CD14-positive monocyte (primary cell): ENCODE data around the gene EXOC2. TPM values are rescaled to one million over a fixed set of nuclear protein-coding genes. Genes with fewer than 3 reads are reported as not detected.

Experiments used
- DNase-seq, 3 donors: peaks; one replicate each; pipeline ENCODE4 v3.0.0-alpha.2; 2011 to 2022
- H2AFZ ChIP-seq: 2 replicates; pipeline ENCODE4 v1.6.0; 2012; ENCODE audit warnings: mild to moderate bottlenecking, low read depth, low read length, inconsistent platforms; ENCODE audit not compliant: insufficient read depth, poor library complexity, severe bottlenecking
- H3K27ac ChIP-seq, 2 donors: 1 replicate in 1 of 2; 2 replicates in 1 of 2; pipeline ENCODE4 v1.5.1; 2012 to 2013; ENCODE audit warnings: low read length in 2 of 2, control low read depth in 1 of 2, inconsistent platforms in 1 of 2, low read depth in 1 of 2, mild to moderate bottlenecking in 1 of 2
- H3K27me3 ChIP-seq, 2 donors: one replicate each; pipeline versions ENCODE4 v1.6.0 to v1.6.1; 2011 to 2013; ENCODE audit warnings: low read length in 2 of 2; ENCODE audit not compliant: control insufficient read depth in 2 of 2, insufficient read depth in 2 of 2
- H3K36me3 ChIP-seq, 2 donors: replicated peaks in 1 of 2; 1 replicate in 1 of 2; 2 replicates in 1 of 2; pipeline versions ENCODE4 v1.5.1 to v1.6.1; 2012 to 2013; ENCODE audit warnings: low read length in 2 of 2, control low read depth in 1 of 2, inconsistent platforms in 1 of 2, mild to moderate bottlenecking in 1 of 2; ENCODE audit not compliant: insufficient read depth in 2 of 2, control insufficient read depth in 1 of 2
- H3K4me1 ChIP-seq, 2 donors: 1 replicate in 1 of 2; 2 replicates in 1 of 2; pipeline versions ENCODE4 v1.5.1 to v1.6.1; 2012 to 2013; ENCODE audit warnings: low read length in 2 of 2, control low read depth in 1 of 2, inconsistent platforms in 1 of 2, mild to moderate bottlenecking in 1 of 2, moderate library complexity in 1 of 2; ENCODE audit not compliant: insufficient read depth in 2 of 2, control insufficient read depth in 1 of 2
- H3K4me2 ChIP-seq: replicated peaks from 2 replicates; pipeline ENCODE3; 2012; ENCODE audit warnings: low read length, moderate library complexity, mild to moderate bottlenecking; ENCODE audit not compliant: poor library complexity, severe bottlenecking; ENCODE audit errors: extremely low read depth
- H3K4me3 ChIP-seq, 3 experiments: fragments of 200-600 bp in 1 of 3; sonication (generic) in 1 of 3; replicated peaks in 1 of 3; 1 replicate in 2 of 3; 2 replicates in 1 of 3; pipeline ENCODE4 v1.5.1; 2011 to 2013; ENCODE audit warnings: low read length in 3 of 3, mild to moderate bottlenecking in 3 of 3, control low read depth in 2 of 3, low read depth in 2 of 3, inconsistent platforms in 1 of 3, moderate library complexity in 1 of 3
- H3K79me2 ChIP-seq: 2 replicates; pipeline ENCODE4 v1.6.0; 2012; ENCODE audit warnings: mild to moderate bottlenecking, control low read depth, inconsistent platforms, low read length, moderate library complexity; ENCODE audit not compliant: insufficient read depth
- H3K9ac ChIP-seq: 2 replicates; pipeline ENCODE4 v1.6.0; 2017; ENCODE audit warnings: low read length, mild to moderate bottlenecking; ENCODE audit not compliant: insufficient read depth, poor library complexity, severe bottlenecking
- H3K9me3 ChIP-seq, 2 donors: replicated peaks in 1 of 2; 1 replicate in 1 of 2; 2 replicates in 1 of 2; pipeline versions ENCODE4 v1.5.1 to v1.6.1; 2012 to 2013; ENCODE audit warnings: low read length in 2 of 2, control low read depth in 1 of 2; ENCODE audit not compliant: control insufficient read depth in 1 of 2, insufficient read depth in 1 of 2
- H4K20me1 ChIP-seq: 2 replicates; pipeline ENCODE4 v1.6.0; 2012; ENCODE audit warnings: mild to moderate bottlenecking, low read length, control low read depth, moderate library complexity; ENCODE audit not compliant: insufficient read depth
- H3K27ac Mint-ChIP-seq, 7 donors: one replicate each; pipeline ENCODE4 v1.8.0; 2020; ENCODE audit warnings: mild to moderate bottlenecking in 7 of 7, mixed read lengths in 7 of 7, moderate library complexity in 6 of 7, inconsistent platforms in 2 of 7
- H3K27me3 Mint-ChIP-seq, 3 donors: one replicate each; pipeline ENCODE4 v1.8.0; 2021 to 2022; ENCODE audit warnings: low read depth in 3 of 3, mild to moderate bottlenecking in 3 of 3, mixed read lengths in 3 of 3, moderate library complexity in 3 of 3, inconsistent platforms in 1 of 3
- H3K36me3 Mint-ChIP-seq, 2 donors: one replicate each; pipeline ENCODE4 v1.8.0; 2020; ENCODE audit warnings: mixed read lengths in 2 of 2, inconsistent platforms in 1 of 2, mild to moderate bottlenecking in 1 of 2
- H3K4me1 Mint-ChIP-seq: one replicate; pipeline ENCODE4 v1.8.0; 2020; ENCODE audit warnings: mild to moderate bottlenecking, mixed read lengths
- H3K4me3 Mint-ChIP-seq, 2 donors: one replicate each; pipeline ENCODE4 v1.8.0; 2020; ENCODE audit warnings: mild to moderate bottlenecking in 2 of 2, mixed read lengths in 2 of 2, moderate library complexity in 1 of 2
- H3K9me3 Mint-ChIP-seq, 7 donors: one replicate each; pipeline ENCODE4 v1.8.0; 2020 to 2022; ENCODE audit warnings: mixed read lengths in 7 of 7, mild to moderate bottlenecking in 6 of 7, moderate library complexity in 6 of 7, inconsistent platforms in 2 of 7
- CTCF ChIP-seq: fragments of 200-600 bp; IDR thresholded peaks from one replicate; pipeline ENCODE4 v1.8.0; 2022; ENCODE audit warnings: antibody characterized with exemption, mild to moderate bottlenecking
- WGBS: methylation state at CpG from one replicate; pipeline ENCODE4 v1.1.5; 2013; ENCODE audit warnings: missing lambda C conversion rate; ENCODE audit not compliant: insufficient coverage; 5-methylcytosine and 5-hydroxymethylcytosine counted together
- intact Hi-C, 2 donors: fragments of 100-400 bp; cut with micrococcal nuclease; formaldehyde crosslinking; loops; one replicate each; pipeline versions ENCODE4 v1.15.0 to v1.15.1; 2023
- polyA plus RNA-seq, 3 donors: library from polyadenylated mRNA; depleted of rRNA in 1 of 3; unstranded in 2 of 3; stranded (reverse) in 1 of 3; fragments of 300-500 nt in 2 of 3; fragments of >200 nt in 1 of 3; fragmentation: Illumina TruSeq in 2 of 3; gene quantifications; 1 replicate in 2 of 3; 2 replicates in 1 of 3; pipeline ENCODE4 v1.2.3, GENCODE V29; 2012 to 2021

The EXOC2 gene
- polyA plus RNA-seq, 3 donors: 7.5 to 15.5 (median 12.0) TPM

GRCh38 chr6:624979-625378 is 68.0 kb downstream of the EXOC2 start:
- no peaks in the 10 kb centered on the region for H3K9me3 ChIP-seq
- Mint-ChIP-seq H3K36me3 (peaks cover 38 to 53% of the 10 kb centered on the region in 2 donors), H3K4me3 (no peak overlapping the region), H3K4me1 (no peaks in the 10 kb centered on the region), H3K27me3 (no peaks in the 10 kb centered on the region), H3K27ac (no peak overlapping the region), H3K9me3 (no peaks in the 10 kb centered on the region)
- no peaks in the 10 kb centered on the region for H3K79me2 ChIP-seq
- intact Hi-C loops: no loop called here
- TF ChIP-seq CTCF: no peak
- no peaks in the 10 kb centered on the region for H3K27me3 ChIP-seq
- no peaks in the 10 kb centered on the region for H4K20me1 ChIP-seq
- WGBS: 96% methylated on average over 2 of the region's 11 CpGs
- H3K4me2 ChIP-seq: no peak overlapping the region
- H2AFZ ChIP-seq: no peak overlapping the region
- no peak overlapping the region for H3K4me3 ChIP-seq
- H3K36me3 ChIP-seq: peaks cover 10 to 64% of the 10 kb centered on the region in 2 donors
- no peak for DNase-seq
- H3K27ac ChIP-seq: no peak overlapping the region
- no peak overlapping the region for H3K9ac ChIP-seq
- no peaks in the 10 kb centered on the region for H3K4me1 ChIP-seq

GRCh38 chr6:622462-622861 is 70.5 kb downstream of the EXOC2 start:
- H3K4me3 Mint-ChIP-seq: no peak overlapping the region
- H3K27ac ChIP-seq: no peak overlapping the region
- peaks cover 8 to 64% of the 10 kb centered on the region in 2 donors for H3K36me3 ChIP-seq

More at GRCh38 chr6:622462-622861, 70.5 kb downstream of the EXOC2 start:
- no peaks in the 10 kb centered on the region for H4K20me1 ChIP-seq
- no peaks in the 10 kb centered on the region for H3K9me3 Mint-ChIP-seq
- no peak overlapping the region for H3K4me2 ChIP-seq
- H3K36me3 Mint-ChIP-seq: peaks cover 35 to 50% of the 10 kb centered on the region in 2 donors
- TF ChIP-seq CTCF: no peak
- no peak overlapping the region for H2AFZ ChIP-seq
- no peaks in the 10 kb centered on the region for H3K27me3 ChIP-seq
- H3K4me1 ChIP-seq: no peaks in the 10 kb centered on the region
- no CpG with 5 or more reads among the region's 7 CpGs for WGBS
- no peak overlapping the region for H3K4me3 ChIP-seq
- intact Hi-C loops: no loop called here
- H3K27ac Mint-ChIP-seq: no peak overlapping the region
- H3K9ac ChIP-seq: no peak overlapping the region
- no peaks in the 10 kb centered on the region for H3K79me2 ChIP-seq
- DNase-seq: no peak
- no peaks in the 10 kb centered on the region for H3K27me3 Mint-ChIP-seq
- H3K4me1 Mint-ChIP-seq: no peaks in the 10 kb centered on the region
- H3K9me3 ChIP-seq: no peaks in the 10 kb centered on the region
